ENCODE measurements around the gene CDC42EP1.

Gene CDC42EP1

DNA sequence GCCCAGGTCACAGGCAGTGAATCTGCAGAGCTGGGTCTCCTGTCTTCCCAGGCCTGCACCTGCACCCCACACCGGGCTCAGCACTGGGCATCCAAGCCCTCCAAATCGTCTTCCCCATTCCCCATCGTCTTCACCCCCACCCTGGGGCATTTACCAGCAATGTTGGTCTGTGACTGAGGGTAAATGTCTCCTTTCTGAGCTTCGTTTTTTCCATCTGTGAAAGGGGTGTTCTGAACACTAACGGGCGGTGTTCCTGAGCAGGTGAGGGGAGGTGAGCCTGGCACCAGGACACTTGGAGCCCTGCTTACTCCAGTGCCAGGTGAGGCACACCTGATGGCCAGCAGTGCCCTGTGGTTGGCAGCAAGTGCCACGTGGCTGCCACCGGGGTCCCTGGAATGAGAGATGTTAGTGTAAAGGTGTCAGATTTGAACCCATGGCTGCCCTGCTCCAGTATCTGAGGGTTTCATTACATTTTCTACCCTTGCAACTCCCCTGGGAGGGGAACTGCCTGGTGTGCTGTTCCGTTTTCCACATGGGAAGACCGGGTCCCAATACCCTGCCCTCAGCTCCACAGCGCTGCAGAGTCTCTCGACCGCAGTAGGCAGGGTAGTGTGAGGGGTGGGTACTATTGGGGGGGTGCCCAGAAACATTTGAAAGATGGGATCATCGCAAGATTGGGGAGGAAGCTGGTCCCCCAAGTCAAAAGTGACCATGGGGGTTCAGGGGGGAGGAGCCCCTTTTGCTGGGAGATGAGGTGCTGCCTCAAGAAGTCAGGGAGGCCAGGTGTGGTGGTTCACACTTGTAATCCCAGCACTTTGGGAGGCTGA lies 2.0 kb downstream of the CDC42EP1 start:
- no peak for TF ChIP-seq CTCF (conservative IDR thresholded peaks at IDR 0.05; ENCODE audit: low read depth, low read length)
- no peak for DNase-seq (ENCODE audit: low read depth)
- peak overlapping the region; percentile 85 for H3K4me3 ChIP-seq (ENCODE audit: low read depth, low read length)

DNA sequence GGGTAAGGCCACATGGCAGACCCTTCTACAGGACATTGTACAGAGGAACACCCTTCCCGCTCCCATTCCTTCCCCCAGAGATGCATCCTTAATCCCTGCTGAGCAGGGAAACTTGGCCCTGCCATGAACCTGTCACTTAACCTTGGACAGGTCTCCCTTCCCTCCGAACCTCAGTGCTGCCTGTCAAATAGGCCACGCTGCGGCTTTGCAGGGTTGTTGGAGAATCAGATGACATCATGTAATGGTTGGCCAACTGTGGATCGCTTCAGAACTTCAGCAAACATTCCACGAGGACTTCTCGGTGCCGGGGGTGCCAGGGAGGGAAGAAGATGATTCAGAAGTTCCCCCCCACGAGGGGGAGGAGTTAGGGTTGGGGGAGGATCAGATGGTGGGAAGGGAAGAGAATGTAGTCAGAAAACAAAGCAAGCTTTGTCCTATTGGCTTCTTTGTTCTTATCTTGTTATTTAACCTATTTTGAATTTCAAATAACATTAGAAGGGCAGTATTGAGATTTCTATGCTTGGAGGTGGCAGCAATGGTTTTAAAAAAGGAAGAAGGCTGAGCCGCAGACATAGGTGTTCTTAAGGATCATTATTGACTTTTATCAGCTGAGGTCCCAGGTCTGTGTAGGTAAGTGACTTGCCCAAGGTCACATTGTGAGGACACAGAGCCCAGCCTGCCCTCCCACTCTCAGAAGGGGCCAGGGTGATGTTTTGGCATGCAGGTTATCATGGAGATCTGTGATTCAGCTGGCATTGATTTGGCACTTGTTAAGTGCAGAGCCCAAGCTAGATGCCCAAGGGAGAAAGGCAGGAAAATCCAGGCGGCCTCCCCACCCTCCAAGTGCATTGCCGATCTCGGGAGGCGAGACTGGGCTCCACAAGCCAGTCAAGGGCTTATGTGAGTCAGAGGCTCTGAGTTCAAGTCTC lies 3.1 kb downstream of the CDC42EP1 start:
- TF ChIP-seq CTCF (conservative IDR thresholded peaks at IDR 0.05; ENCODE audit: low read depth, low read length), result no peak
- H3K4me3 ChIP-seq (ENCODE audit: low read depth, low read length), result peak overlapping the region; percentile 38
- peak; percentile 98 for DNase-seq (ENCODE audit: low read depth)

- peak; percentile 45 for TF ChIP-seq CTCF (conservative IDR thresholded peaks at IDR 0.05; ENCODE audit: low read depth, low read length)
- H3K4me3 ChIP-seq (ENCODE audit: low read depth, low read length), result peak overlapping the region; percentile 38
- DNase-seq (ENCODE audit: low read depth), result peak; percentile 69
Observed at GRCh38 chr22:37564111-37564711, 3.9 kb downstream of the CDC42EP1 start.

GRCh38 chr22:37565830-37566229 lies 5.5 kb downstream of the CDC42EP1 start:
- no peak overlapping the region for H3K4me3 ChIP-seq (ENCODE audit: low read depth, low read length)
- DNase-seq (ENCODE audit: low read depth), result no peak
- TF ChIP-seq CTCF (conservative IDR thresholded peaks at IDR 0.05; ENCODE audit: low read depth, low read length), result no peak

- H3K4me3 ChIP-seq (ENCODE audit: low read depth, low read length), result no peak overlapping the region
- no peak for TF ChIP-seq CTCF (conservative IDR thresholded peaks at IDR 0.05; ENCODE audit: low read depth, low read length)
- DNase-seq (ENCODE audit: low read depth), result no peak
Observed at GRCh38 chr22:37566329-37566837, 6.1 kb downstream of the CDC42EP1 start.

- peak; percentile 90 for TF ChIP-seq CTCF (conservative IDR thresholded peaks at IDR 0.05; ENCODE audit: low read depth, low read length)
- peak; percentile 72 for DNase-seq (ENCODE audit: low read depth)
- H3K4me3 ChIP-seq (ENCODE audit: low read depth, low read length), result no peak overlapping the region
Observed at GRCh38 chr22:37566903-37567798, 6.9 kb downstream of the CDC42EP1 start.
